T-cell (primary cell): ENCODE data around the gene USP21. TPM values are rescaled to one million over a fixed set of nuclear protein-coding genes. Genes with fewer than 3 reads are reported as not detected.

Experiments used
- ATAC-seq, 4 experiments: fragments of 200-7000 bp in 3 of 4; fragments of 150-1000 bp in 1 of 4; cut with Tn5 transposase; replicated peaks in 1 of 4; 1 replicate in 3 of 4; 2 replicates in 1 of 4; pipeline ENCODE4 v1.10.0; 2021; ENCODE audit warnings: moderate library complexity in 3 of 4, mild to moderate bottlenecking in 2 of 4, moderate number of reproducible peaks in 1 of 4
- CTCF ChIA-PET, 2 donors: fragments of 300-600 bp; sonication (Branson Sonifier 250); formaldehyde crosslinking; loops; one replicate each; lab custom pipeline; 2022; ENCODE audit warnings: antibody characterized with exemption in 2 of 2; lab: Charles Lee
- POLR2A ChIA-PET, 2 donors: fragments of 300-600 bp; sonication (Branson Sonifier 250); formaldehyde crosslinking; loops; one replicate each; lab custom pipeline; 2022; ENCODE audit warnings: antibody characterized with exemption in 2 of 2; lab: Charles Lee
- DNase-seq, 35 experiments: peaks; one replicate each; pipeline versions ENCODE4 v3.0.0 to v3.0.0-alpha.2; 2013 to 2023
- H3K27ac ChIP-seq: one replicate; pipeline ENCODE4 v1.5.1; 2013; ENCODE audit warnings: low read length
- H3K27me3 ChIP-seq, 2 experiments: replicated peaks in 1 of 2; 1 replicate in 1 of 2; 2 replicates in 1 of 2; pipeline versions ENCODE4 v1.6.1 to v1.7.0; 2013; ENCODE audit warnings: low read length in 1 of 2, mixed read lengths in 1 of 2; ENCODE audit not compliant: control insufficient read depth in 2 of 2, insufficient read depth in 2 of 2; ENCODE audit errors: extremely low read depth in 1 of 2
- H3K36me3 ChIP-seq, 2 donors: 1 replicate in 1 of 2; 2 replicates in 1 of 2; pipeline versions ENCODE4 v1.6.1 to v1.7.0; 2013; ENCODE audit warnings: low read length in 1 of 2; ENCODE audit not compliant: control insufficient read depth in 2 of 2, insufficient read depth in 1 of 2; ENCODE audit errors: extremely low read depth in 1 of 2
- H3K4me1 ChIP-seq, 2 experiments: 1 replicate in 1 of 2; 2 replicates in 1 of 2; pipeline versions ENCODE4 v1.6.1 to v1.7.0; 2013; ENCODE audit warnings: low read length in 2 of 2, mixed read lengths in 1 of 2; ENCODE audit not compliant: insufficient read depth in 2 of 2, control insufficient read depth in 1 of 2; ENCODE audit errors: extremely low read depth in 1 of 2
- H3K4me3 ChIP-seq, 2 donors: 1 replicate in 1 of 2; 2 replicates in 1 of 2; pipeline versions ENCODE4 v1.5.1 to v1.7.0; 2013; ENCODE audit warnings: mild to moderate bottlenecking in 2 of 2, low read length in 1 of 2, moderate library complexity in 1 of 2; ENCODE audit not compliant: control insufficient read depth in 1 of 2; ENCODE audit errors: extremely low read depth in 1 of 2
- H3K9me3 ChIP-seq: 2 replicates; pipeline ENCODE4 v1.7.0; 2013
- H3K27ac Mint-ChIP-seq, 2 donors: one replicate each; pipeline ENCODE4 v1.8.0; 2020 to 2021; ENCODE audit warnings: mild to moderate bottlenecking in 2 of 2, mixed read lengths in 2 of 2
- H3K27me3 Mint-ChIP-seq, 2 donors: one replicate each; pipeline ENCODE4 v1.8.0; 2021 to 2022; ENCODE audit warnings: mixed read lengths in 2 of 2
- H3K36me3 Mint-ChIP-seq: one replicate; pipeline ENCODE4 v1.8.0; 2021; ENCODE audit warnings: mixed read lengths
- H3K4me1 Mint-ChIP-seq, 3 donors: one replicate each; pipeline ENCODE4 v1.8.0; 2020 to 2022; ENCODE audit warnings: mixed read lengths in 3 of 3, mild to moderate bottlenecking in 1 of 3
- H3K4me3 Mint-ChIP-seq, 3 donors: one replicate each; pipeline ENCODE4 v1.8.0; 2020 to 2022; ENCODE audit warnings: mild to moderate bottlenecking in 3 of 3, mixed read lengths in 3 of 3, moderate library complexity in 3 of 3
- H3K9me3 Mint-ChIP-seq, 3 donors: one replicate each; pipeline ENCODE4 v1.8.0; 2020 to 2022; ENCODE audit warnings: mixed read lengths in 3 of 3
- WGBS: methylation state at CpG from one replicate; pipeline ENCODE4 v1.1.5; 2013; ENCODE audit warnings: missing lambda C conversion rate; ENCODE audit not compliant: insufficient coverage; 5-methylcytosine and 5-hydroxymethylcytosine counted together
- total RNA-seq, 35 experiments: library from RNA in 6 of 35; stranded (reverse) in 6 of 35; fragments of 120-200 nt in 1 of 35; gene quantifications; one replicate each; pipeline versions ENCODE4 v1.2.1 to v1.2.4 and lab custom pipeline; 2013 to 2026

USP21 gene
- total RNA-seq, 5 donors from 2014 or later (not counting 1 experiment from before 2014, with no cell fraction given): 37.4 to 69.0 (median 59.5) TPM

GRCh38 chr1:161175771-161176453, 16.6 kb downstream of the USP21 start:
- ATAC-seq: no peak

GRCh38 chr1:161176468-161177111, 17.3 kb downstream of the USP21 start:
- Histone ChIP-seq H3K27ac (peak overlapping the region; percentile 84), H3K4me1 (peaks cover 17 to 53% of the 10 kb centered on the region in 2 experiments), H3K4me3 (peak overlapping the region; percentile 93), H3K27me3 (no peaks in the 10 kb centered on the region), H3K36me3 (peaks cover 11 to 42% of the 10 kb centered on the region in 2 donors), H3K9me3 (no peaks in the 10 kb centered on the region)
- Mint-ChIP-seq H3K36me3 (peaks cover 39% of the 10 kb centered on the region), H3K4me3 (peak overlapping the region; percentile 91 to 99 (median 96)), H3K4me1 (peaks cover 70 to 77% (median 74%) of the 10 kb centered on the region in 3 donors), H3K27me3 (no peaks in the 10 kb centered on the region), H3K9me3 (no peaks in the 10 kb centered on the region), H3K27ac (peak overlapping the region; percentile 96 to 99)
- WGBS: 88% methylated on average over 2 of the region's 17 CpGs
- no peak for ATAC-seq
- CTCF ChIA-PET: interaction anchor here in 1 of 2 donors (0.7 to 2.3 kb wide), 3 partner anchors 11 to 142 kb away, joined by 4 to 13 read pairs (median 4); partner anchors contain the start of genes DEDD and PPOX
- POLR2A ChIA-PET: interaction anchor here (0.5 to 2.1 kb wide), 3 partner anchors 9 to 916 kb away, joined by 4 to 8 read pairs (median 8); partner anchors contain the start of gene PPOX (in 1 of the 2)
- DNase-seq: no peak

More at GRCh38 chr1:161175771-161176453, 16.6 kb downstream of the USP21 start:
- H3K36me3 ChIP-seq: peaks cover 16 to 49% of the 10 kb centered on the region in 2 donors
- Mint-ChIP-seq H3K27me3 (no peaks in the 10 kb centered on the region), H3K9me3 (no peaks in the 10 kb centered on the region), H3K27ac (peak overlapping the region; percentile 96 to 99), H3K4me3 (peak overlapping the region; percentile 91 to 99 (median 96)), H3K36me3 (peaks cover 45% of the 10 kb centered on the region), H3K4me1 (peaks cover 66 to 78% (median 71%) of the 10 kb centered on the region in 3 donors)
- peak overlapping the region; percentile 84 for H3K27ac ChIP-seq
- POLR2A ChIA-PET: interaction anchor here in 1 of 2 donors (2.1 kb wide), 1 partner anchor 10 kb away, joined by 8 read pairs; the partner anchor contains the start of gene PPOX
- no peaks in the 10 kb centered on the region for H3K9me3 ChIP-seq
- CTCF ChIA-PET: interaction anchor here in 1 of 2 donors (2.3 kb wide), 1 partner anchor 10 kb away, joined by 13 read pairs; the partner anchor contains the start of gene PPOX
- H3K4me1 ChIP-seq: peaks cover 10 to 46% of the 10 kb centered on the region in 2 experiments
- WGBS: 86% methylated on average over 10 of the region's 10 CpGs
- no peaks in the 10 kb centered on the region for H3K27me3 ChIP-seq
- H3K4me3 ChIP-seq: peak overlapping the region; percentile 93
- DNase-seq: no peak

GRCh38 chr1:161177112-161177935, 18.0 kb downstream of the USP21 start, which contains the start of gene B4GALT3:
Gene B4GALT3 (minus strand): TSS chr1:161177507. CDS start chr1:161176060, 1,447 bp downstream.
- Mint-ChIP-seq H3K4me3 (peak within 1 kb of the TSS; percentile 91 to 99 (median 96)), H3K36me3 (peaks cover 38% of the 10 kb centered on the region), H3K27ac (peak within 1 kb of the TSS; percentile 96 to 99), H3K9me3 (no peaks in the 10 kb centered on the region), H3K27me3 (no peaks in the 10 kb centered on the region), H3K4me1 (peaks cover 75 to 83% (median 80%) of the 10 kb centered on the region in 3 donors)
- H3K27me3 ChIP-seq: no peaks in the 10 kb centered on the region
- ATAC-seq (peak; percentile 87 to 93 (median 90)), DNase-seq (peak; percentile 72 to 97 (median 88))
- H3K4me1 ChIP-seq: peaks cover 24 to 60% of the 10 kb centered on the region in 2 experiments
- peak within 1 kb of the TSS; percentile 93 for H3K4me3 ChIP-seq
- WGBS: under 1% methylated on average over 43 of the region's 50 CpGs
- ChIA-PET CTCF (interaction anchor here in 1 of 2 donors (0.7 to 2.3 kb wide), 4 partner anchors 11 to 141 kb away, joined by 3 to 13 read pairs (median 4); partner anchors contain the start of genes DEDD, PPOX and TOMM40L), POLR2A (interaction anchor here (0.5 to 2.1 kb wide), 4 partner anchors 10 to 917 kb away, joined by 3 to 8 read pairs (median 6); partner anchors contain the start of gene PPOX (in 1 of the 2))
- H3K36me3 ChIP-seq: peaks cover 7 to 35% of the 10 kb centered on the region in 2 donors
- H3K9me3 ChIP-seq: no peaks in the 10 kb centered on the region
- peak within 1 kb of the TSS; percentile 84 for H3K27ac ChIP-seq

- Mint-ChIP-seq H3K4me3 (peak overlapping the region; percentile 91 to 99 (median 96)), H3K27ac (peak overlapping the region; percentile 96 to 99), H3K36me3 (peaks cover 34% of the 10 kb centered on the region), H3K4me1 (peaks cover 77 to 83% (median 81%) of the 10 kb centered on the region in 3 donors), H3K9me3 (no peaks in the 10 kb centered on the region), H3K27me3 (no peaks in the 10 kb centered on the region)
- 83% methylated on average over 3 of the region's 9 CpGs for WGBS
- ChIA-PET POLR2A (interaction anchor here (1.0 to 2.1 kb wide), 2 partner anchors 12 kb away, joined by 3 to 8 read pairs; partner anchors contain the start of gene PPOX (in 1 of the 2)), CTCF (interaction anchor here in 1 of 2 donors (1.1 to 2.3 kb wide), 2 partner anchors 12 to 48 kb away, joined by 3 to 13 read pairs; partner anchors contain the start of genes PPOX and TOMM40L)
- Histone ChIP-seq H3K9me3 (no peaks in the 10 kb centered on the region), H3K27me3 (no peaks in the 10 kb centered on the region), H3K27ac (peak overlapping the region; percentile 84), H3K4me1 (peaks cover 28 to 66% of the 10 kb centered on the region in 2 experiments), H3K4me3 (peak overlapping the region; percentile 93), H3K36me3 (peaks cover 7 to 29% of the 10 kb centered on the region in 2 donors)
- no peak for DNase-seq
- no peak for ATAC-seq
Observed at GRCh38 chr1:161177936-161178244, 18.6 kb downstream of the USP21 start.

- Mint-ChIP-seq H3K27ac (peak overlapping the region; percentile 92 to 95), H3K36me3 (peaks cover 18% of the 10 kb centered on the region), H3K4me3 (peak overlapping the region in 1 of 3 donors; percentile 50), H3K9me3 (no peaks in the 10 kb centered on the region), H3K27me3 (no peaks in the 10 kb centered on the region), H3K4me1 (peaks cover 80 to 88% (median 83%) of the 10 kb centered on the region in 3 donors)
- POLR2A ChIA-PET: no interaction called here
- peaks cover 4 to 13% of the 10 kb centered on the region in 2 donors for H3K36me3 ChIP-seq
- no peaks in the 10 kb centered on the region for H3K9me3 ChIP-seq
- WGBS: 100% methylated on average over 2 of the region's 3 CpGs
- no peak for ATAC-seq
- CTCF ChIA-PET: no interaction called here
- no peaks in the 10 kb centered on the region for H3K27me3 ChIP-seq
- H3K4me3 ChIP-seq: no peak overlapping the region
- no peak for DNase-seq
- peaks cover 43 to 78% of the 10 kb centered on the region in 2 experiments for H3K4me1 ChIP-seq
- H3K27ac ChIP-seq: peak overlapping the region; percentile 89
Observed at GRCh38 chr1:161179698-161180097, 20.4 kb downstream of the USP21 start.
